DND-41 (cell line): ENCODE measurements around the gene ERAP2.
"Not testable (repeated sequence)": the region's sequence is repeated elsewhere in the genome, so short reads cannot be mapped to it uniquely, and the experiment has no call there.

Experiments
- EZH2 ChIP-seq: IDR thresholded peaks from 3 replicates; pipeline ENCODE4 v1.6.1; 2012; ENCODE audit warnings: borderline replicate concordance, low read depth, mild to moderate bottlenecking, moderate library complexity, low read length, inconsistent platforms; ENCODE audit not compliant: severe bottlenecking
- TF ChIP-seq, protein P1 (sequence below): IDR thresholded peaks from 2 replicates; pipeline ENCODE4 v1.5.1; 2012; ENCODE audit warnings: borderline replicate concordance, low read length, moderate library complexity, mild to moderate bottlenecking; ENCODE audit not compliant: poor library complexity, severe bottlenecking; ENCODE audit errors: extremely low read depth

DNA sequence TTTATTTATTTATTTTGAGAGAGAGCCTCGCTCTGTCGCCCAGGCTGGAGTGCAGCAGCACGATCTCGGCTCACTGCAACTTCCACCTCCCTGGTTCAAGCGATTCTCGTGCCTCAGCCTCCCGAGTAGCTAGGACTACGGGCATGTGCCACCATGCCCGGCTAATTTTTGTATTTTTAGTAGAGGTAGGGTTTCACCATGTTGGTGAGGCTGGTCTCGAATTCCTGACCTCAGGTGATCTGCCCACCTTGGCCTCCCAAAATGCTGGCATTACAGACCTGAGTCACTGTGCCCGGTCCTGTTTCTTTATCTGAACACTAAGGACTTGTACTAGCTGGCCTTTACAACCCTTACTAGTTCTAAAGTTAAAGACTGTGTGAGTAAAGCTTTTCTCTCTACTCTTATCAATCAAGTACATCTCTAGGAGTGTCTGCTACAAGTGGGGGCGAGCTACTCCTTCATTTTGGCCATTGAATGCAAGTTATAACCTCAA is 723 bp downstream of the ERAP2 start:
- TF ChIP-seq, protein P1, sequence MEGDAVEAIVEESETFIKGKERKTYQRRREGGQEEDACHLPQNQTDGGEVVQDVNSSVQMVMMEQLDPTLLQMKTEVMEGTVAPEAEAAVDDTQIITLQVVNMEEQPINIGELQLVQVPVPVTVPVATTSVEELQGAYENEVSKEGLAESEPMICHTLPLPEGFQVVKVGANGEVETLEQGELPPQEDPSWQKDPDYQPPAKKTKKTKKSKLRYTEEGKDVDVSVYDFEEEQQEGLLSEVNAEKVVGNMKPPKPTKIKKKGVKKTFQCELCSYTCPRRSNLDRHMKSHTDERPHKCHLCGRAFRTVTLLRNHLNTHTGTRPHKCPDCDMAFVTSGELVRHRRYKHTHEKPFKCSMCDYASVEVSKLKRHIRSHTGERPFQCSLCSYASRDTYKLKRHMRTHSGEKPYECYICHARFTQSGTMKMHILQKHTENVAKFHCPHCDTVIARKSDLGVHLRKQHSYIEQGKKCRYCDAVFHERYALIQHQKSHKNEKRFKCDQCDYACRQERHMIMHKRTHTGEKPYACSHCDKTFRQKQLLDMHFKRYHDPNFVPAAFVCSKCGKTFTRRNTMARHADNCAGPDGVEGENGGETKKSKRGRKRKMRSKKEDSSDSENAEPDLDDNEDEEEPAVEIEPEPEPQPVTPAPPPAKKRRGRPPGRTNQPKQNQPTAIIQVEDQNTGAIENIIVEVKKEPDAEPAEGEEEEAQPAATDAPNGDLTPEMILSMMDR: not testable (repeated sequence)
- not testable (repeated sequence) for TF ChIP-seq EZH2
